Stomach smooth muscle (tissue), 2 donors: ENCODE data around the gene BICD1.
A peak's percentile ranks its signal among the peaks of the same experiment; 100 is the strongest.
"Not testable (repeated sequence)": the region's sequence is repeated elsewhere in the genome, so short reads cannot be mapped to it uniquely, and the experiment has no call there.

Experiments used
- H3K27ac ChIP-seq: one replicate; pipeline ENCODE4 v1.7.0; 2013; ENCODE audit warnings: mild to moderate bottlenecking, low read length, inconsistent platforms
- H3K27me3 ChIP-seq, 2 donors: one replicate each; pipeline ENCODE4 v1.7.0; 2013; ENCODE audit warnings: low read length in 2 of 2; ENCODE audit not compliant: insufficient read depth in 2 of 2, control insufficient read depth in 1 of 2
- H3K36me3 ChIP-seq, 2 donors: one replicate each; pipeline ENCODE4 v1.7.0; 2013; ENCODE audit warnings: low read length in 2 of 2; ENCODE audit not compliant: control insufficient read depth in 2 of 2, insufficient read depth in 2 of 2
- H3K4me1 ChIP-seq: one replicate; pipeline ENCODE4 v1.7.0; 2013; ENCODE audit warnings: low read length; ENCODE audit not compliant: control insufficient read depth, insufficient read depth
- H3K4me3 ChIP-seq, 2 donors: one replicate each; pipeline ENCODE4 v1.7.0; 2013; ENCODE audit warnings: low read length in 2 of 2
- H3K9ac ChIP-seq, 2 donors: one replicate each; pipeline ENCODE4 v1.7.0; 2013; ENCODE audit warnings: low read length in 2 of 2, mild to moderate bottlenecking in 1 of 2
- H3K9me3 ChIP-seq, 2 donors: one replicate each; pipeline ENCODE4 v1.7.0; 2013; ENCODE audit warnings: low read length in 2 of 2; ENCODE audit not compliant: control insufficient read depth in 2 of 2
- donor health status: healthy.
- donor health status: Pancreatic carcinoma.

BICD1 gene

DNA sequence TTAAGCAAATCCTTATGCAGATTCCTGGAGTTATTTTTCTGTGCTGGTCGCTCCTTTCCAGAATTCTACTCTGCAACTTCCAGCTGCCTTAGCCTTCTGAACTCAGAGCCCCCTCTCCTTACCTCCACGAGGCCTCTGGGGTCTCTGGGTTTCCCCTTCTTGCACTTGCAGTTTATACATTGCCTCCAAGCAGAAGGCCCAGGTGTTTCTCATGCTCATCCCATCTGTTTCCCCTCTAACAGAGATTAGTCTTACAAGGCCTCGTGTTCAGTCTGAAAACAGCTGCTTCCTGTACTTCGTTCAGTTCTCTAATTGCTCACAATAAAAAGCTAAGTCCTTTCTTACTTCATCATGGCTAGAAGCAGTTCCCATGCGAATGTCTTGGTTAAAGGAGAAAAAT is 158.3 kb downstream of the BICD1 start:
- no peak overlapping the region for H3K4me3 ChIP-seq
- no peaks in the 10 kb centered on the region for H3K4me1 ChIP-seq
- no peaks in the 10 kb centered on the region for H3K36me3 ChIP-seq
- H3K27ac ChIP-seq: no peak overlapping the region
- H3K9me3 ChIP-seq: no peaks in the 10 kb centered on the region
- H3K9ac ChIP-seq: no peak overlapping the region
- H3K27me3 ChIP-seq: no peaks in the 10 kb centered on the region

DNA sequence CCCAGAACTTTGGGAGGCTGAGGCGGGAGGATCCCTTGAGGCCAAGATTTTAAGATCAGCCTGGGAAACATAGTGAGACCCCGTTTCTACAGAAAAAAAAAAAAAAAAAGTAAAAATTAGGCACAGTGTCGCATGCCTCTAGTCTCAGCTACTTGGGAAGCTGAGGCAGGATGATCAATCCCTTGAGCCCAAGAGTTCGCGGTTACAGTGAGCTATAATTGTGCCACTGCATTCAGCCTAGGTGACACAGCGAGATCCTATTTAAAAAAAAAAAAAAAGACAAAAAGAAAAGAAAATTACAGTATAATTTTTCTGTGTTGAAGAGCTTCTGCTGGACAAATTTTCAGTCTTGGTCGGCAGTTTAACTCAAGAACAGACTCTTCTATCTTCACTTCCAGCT is 158.8 kb downstream of the BICD1 start:
- Histone ChIP-seq H3K36me3 (no peaks in the 10 kb centered on the region), H3K9ac (no peak overlapping the region), H3K4me3 (no peak overlapping the region), H3K27ac (no peak overlapping the region), H3K9me3 (no peaks in the 10 kb centered on the region), H3K4me1 (no peaks in the 10 kb centered on the region), H3K27me3 (no peaks in the 10 kb centered on the region)

DNA sequence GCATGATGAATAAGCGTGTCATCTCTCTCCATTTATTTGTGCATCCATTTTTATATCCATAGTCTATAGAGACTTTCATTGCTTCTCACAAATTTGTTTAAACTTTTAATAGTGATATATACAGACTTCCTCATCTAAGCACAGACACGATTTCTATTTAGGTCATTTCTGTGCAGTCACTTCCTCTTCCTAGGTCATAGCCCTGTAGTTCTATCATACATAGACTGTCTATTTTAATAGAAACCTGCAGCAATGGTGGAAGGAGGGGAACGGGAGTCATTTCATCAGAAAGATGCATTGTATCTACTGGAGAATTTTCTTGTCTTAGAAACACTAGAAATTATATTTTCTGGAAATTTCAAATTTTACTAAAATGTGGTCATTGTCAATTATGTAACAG is 159.3 kb downstream of the BICD1 start:
- Histone ChIP-seq H3K9ac (no peak overlapping the region), H3K4me1 (peaks cover under 1% of the 10 kb centered on the region), H3K27me3 (no peaks in the 10 kb centered on the region), H3K4me3 (no peak overlapping the region), H3K9me3 (no peaks in the 10 kb centered on the region), H3K36me3 (no peaks in the 10 kb centered on the region), H3K27ac (no peak overlapping the region)

DNA sequence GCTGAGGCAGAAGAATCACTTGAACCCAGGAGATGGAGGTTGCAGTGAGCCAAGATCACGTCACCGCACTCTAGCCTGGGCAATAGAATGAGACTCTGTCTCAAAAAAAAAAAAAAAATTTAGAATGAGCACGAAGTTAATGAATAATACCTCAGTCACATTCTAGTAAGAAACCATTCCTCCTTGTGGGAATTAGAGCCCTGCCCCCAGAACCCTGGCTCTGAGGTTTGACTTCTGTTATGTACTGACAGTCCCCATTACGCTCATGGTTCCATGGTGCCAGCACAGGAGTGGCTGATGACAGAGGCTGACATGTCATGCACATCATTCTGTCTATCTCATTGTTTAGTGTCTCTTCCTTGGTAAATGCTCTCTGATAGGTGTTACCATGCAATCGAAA is 160.1 kb downstream of the BICD1 start:
- Histone ChIP-seq H3K27ac (no peak overlapping the region), H3K36me3 (no peaks in the 10 kb centered on the region), H3K27me3 (no peaks in the 10 kb centered on the region), H3K9me3 (no peaks in the 10 kb centered on the region), H3K9ac (no peak overlapping the region), H3K4me3 (no peak overlapping the region), H3K4me1 (peaks cover 8% of the 10 kb centered on the region)

DNA sequence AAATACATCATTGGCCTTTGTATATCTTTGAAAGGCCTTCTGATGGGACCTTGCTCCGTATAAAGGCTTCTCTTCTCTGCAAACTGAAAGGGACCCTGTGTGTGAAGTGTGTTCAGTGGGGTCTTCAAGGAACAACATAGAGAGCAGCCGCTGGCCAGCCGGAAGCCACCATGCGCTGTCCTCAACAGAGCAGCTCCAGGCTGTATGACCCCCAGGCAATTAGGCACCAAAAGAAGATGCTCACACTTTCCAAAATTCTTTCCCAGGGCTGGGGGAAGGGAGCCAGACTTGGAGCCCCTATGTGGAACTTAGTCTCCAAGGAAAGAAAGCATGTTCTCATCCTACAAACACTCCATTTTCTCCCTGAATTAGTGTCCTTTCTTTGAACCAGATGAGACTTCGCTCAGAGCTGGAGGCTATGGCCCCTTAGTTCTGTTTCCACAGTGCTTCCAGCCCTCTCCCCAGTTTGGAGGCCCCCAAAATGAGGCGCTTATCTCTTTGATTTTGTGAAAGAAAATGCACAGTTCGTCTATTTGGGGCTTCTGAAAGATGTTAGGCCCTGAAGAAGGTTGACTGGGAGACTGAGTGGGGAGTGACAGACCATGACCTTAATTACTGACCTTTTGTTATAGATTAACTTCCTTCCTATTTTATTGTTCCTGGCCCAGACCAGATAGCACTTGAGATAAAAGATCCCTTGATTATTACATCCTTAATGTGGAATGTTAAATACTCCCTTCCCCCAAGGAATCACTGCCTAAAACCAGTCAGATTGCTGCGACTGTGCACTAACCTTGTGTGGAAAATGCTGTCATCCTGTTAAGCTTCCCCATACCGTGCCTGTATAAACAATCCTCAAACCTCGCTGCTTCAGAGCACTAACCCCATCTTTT is 164.4 kb downstream of the BICD1 start:
- H3K27me3 ChIP-seq: no peaks in the 10 kb centered on the region
- peak overlapping the region; percentile 13 for H3K9ac ChIP-seq
- H3K4me1 ChIP-seq: peaks cover 10% of the 10 kb centered on the region
- H3K27ac ChIP-seq: no peak overlapping the region
- no peaks in the 10 kb centered on the region for H3K36me3 ChIP-seq
- no peaks in the 10 kb centered on the region for H3K9me3 ChIP-seq
- peak overlapping the region in 1 of 2 donors; percentile 22 for H3K4me3 ChIP-seq

DNA sequence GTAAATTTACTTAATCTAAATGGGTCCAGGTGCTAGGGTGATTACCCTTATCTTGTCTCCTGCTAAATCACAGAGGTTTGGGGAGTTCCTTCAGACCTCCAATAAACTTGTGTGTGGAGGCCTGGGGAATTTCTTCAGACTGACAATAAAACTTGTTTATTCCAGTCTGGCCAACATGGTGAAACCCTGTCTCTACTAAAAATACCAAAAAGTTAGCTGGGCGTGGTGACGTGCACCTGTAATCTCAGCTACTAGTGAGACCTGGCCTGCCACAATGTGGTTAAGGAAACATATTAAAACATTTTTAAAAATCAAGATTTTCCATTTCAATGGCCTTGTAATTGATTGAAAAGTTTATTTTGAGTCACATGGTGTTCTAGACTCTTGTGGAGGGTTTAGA is 165.8 kb downstream of the BICD1 start:
- H3K4me3 ChIP-seq: no peak overlapping the region
- H3K36me3 ChIP-seq: no peaks in the 10 kb centered on the region
- H3K4me1 ChIP-seq: peaks cover 10% of the 10 kb centered on the region
- no peak overlapping the region for H3K9ac ChIP-seq
- H3K27ac ChIP-seq: no peak overlapping the region
- no peaks in the 10 kb centered on the region for H3K27me3 ChIP-seq
- no peaks in the 10 kb centered on the region for H3K9me3 ChIP-seq

DNA sequence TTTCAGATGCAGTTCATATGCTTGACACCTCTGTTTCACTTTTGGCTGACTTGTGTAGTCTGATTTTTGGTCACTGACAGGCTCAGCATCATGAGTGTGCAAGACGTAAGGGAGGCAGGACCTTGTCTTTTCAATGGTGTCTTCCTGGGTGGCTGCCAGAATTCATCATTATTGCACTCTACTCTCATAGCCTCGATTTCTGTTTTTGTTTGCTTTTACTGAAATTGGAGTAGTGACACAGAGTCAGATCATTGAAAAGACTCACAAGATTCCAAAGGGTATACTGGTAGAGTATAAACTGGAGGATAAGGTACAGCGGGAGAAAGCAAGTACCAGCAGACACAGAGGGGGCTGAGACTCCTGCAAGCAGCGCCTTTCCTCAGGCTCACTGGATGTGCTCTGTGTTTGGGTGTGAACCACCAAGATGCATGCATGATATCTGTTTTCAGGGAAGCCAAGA is 166.4 kb downstream of the BICD1 start:
- no peak overlapping the region for H3K27ac ChIP-seq

DNA sequence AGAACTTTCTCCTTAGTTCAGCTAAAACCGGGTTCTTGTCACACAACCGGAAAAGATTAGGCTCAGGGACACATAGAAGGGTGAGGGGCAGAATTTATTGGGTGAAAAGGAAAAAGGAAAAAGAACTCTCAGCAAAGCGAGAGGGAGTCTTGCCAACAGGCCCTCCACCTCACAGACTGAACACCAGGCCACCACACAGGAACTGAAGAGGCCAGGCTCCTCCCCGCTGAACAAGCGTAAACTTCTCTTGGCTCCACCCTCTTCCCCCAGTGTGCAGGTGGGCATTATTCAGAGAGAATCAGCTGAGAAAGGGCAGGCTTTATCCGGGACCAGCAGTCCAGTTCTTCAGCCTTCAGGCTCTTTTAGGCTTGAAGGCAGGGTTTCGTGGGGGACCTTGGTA is 167.1 kb downstream of the BICD1 start:
- Histone ChIP-seq H3K27ac (no peak overlapping the region), H3K4me3 (no peak overlapping the region), H3K4me1 (peaks cover 10% of the 10 kb centered on the region), H3K9me3 (no peaks in the 10 kb centered on the region), H3K36me3 (no peaks in the 10 kb centered on the region), H3K9ac (no peak overlapping the region), H3K27me3 (no peaks in the 10 kb centered on the region)

More for the DNA sequence above, 166.4 kb downstream of the BICD1 start:
- H3K9ac ChIP-seq: no peak overlapping the region
- no peak overlapping the region for H3K4me3 ChIP-seq
- no peaks in the 10 kb centered on the region for H3K9me3 ChIP-seq
- peaks cover 10% of the 10 kb centered on the region for H3K4me1 ChIP-seq
- H3K36me3 ChIP-seq: no peaks in the 10 kb centered on the region
- no peaks in the 10 kb centered on the region for H3K27me3 ChIP-seq

DNA sequence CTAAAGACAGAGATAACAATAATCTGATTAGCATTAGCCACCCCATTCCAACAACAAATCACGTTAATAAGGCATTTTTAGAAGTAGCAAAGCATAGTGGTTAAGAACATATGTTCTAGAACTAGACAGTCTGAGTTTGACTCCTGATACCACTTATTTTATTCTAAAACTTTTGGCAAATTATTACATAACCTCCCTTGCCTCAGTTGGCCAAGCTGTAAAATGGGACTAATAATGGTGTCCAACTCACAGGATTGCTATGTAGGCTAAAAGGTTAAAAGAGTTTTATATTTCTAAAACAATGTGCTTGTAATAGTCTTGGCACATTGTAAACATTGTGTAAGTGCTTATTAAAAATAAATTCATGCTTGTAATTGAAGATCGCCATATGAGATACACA is 168.0 kb downstream of the BICD1 start:
- peaks cover 10% of the 10 kb centered on the region for H3K4me1 ChIP-seq
- no peaks in the 10 kb centered on the region for H3K27me3 ChIP-seq
- H3K9me3 ChIP-seq: no peaks in the 10 kb centered on the region
- H3K4me3 ChIP-seq: no peak overlapping the region
- H3K27ac ChIP-seq: no peak overlapping the region
- no peaks in the 10 kb centered on the region for H3K36me3 ChIP-seq
- no peak overlapping the region for H3K9ac ChIP-seq

DNA sequence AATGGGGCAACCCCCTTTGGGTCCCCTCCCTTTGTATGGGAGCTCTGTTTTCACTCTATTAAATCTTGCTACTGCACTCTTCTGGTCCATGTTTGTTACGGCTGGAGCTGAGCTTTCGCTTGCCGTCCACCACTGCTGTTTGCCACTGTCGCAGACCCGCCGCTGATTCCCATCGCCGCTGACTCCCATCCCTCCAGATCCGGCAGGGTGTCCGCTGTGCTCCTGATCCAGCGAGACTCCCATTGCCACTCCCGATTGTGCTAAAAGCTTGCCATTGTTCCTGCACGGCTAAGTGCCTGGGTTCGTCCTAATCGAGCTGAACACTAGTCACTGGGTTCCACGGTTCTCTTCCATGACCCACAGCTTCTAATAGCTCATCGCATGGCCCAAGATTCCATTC is 168.9 kb downstream of the BICD1 start:
- H3K36me3 ChIP-seq, H3K4me3 ChIP-seq, H3K9me3 ChIP-seq, H3K9ac ChIP-seq, H3K4me1 ChIP-seq, H3K27me3 ChIP-seq, H3K27ac ChIP-seq: not testable (repeated sequence)

DNA sequence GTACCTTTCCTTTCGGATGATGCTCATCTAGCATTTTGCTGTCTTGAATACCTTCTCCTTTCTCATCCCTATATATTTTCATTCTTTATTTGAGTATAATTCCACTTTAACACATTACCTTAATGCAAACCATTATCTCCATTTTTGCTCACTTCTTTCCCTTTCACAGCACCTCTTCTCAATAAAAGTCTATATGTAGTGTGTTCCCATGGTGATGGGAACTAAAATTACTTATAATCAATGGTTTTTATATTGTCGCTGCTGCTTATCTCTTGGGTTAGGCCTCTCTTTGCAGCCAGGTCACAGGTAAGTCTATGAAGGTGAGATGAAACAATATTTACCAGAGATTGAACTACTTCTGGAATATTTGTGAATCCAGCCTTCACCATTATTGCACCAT is 171.1 kb downstream of the BICD1 start:
- H3K27me3 ChIP-seq: no peaks in the 10 kb centered on the region
- H3K4me1 ChIP-seq: no peaks in the 10 kb centered on the region
- H3K4me3 ChIP-seq: no peak overlapping the region
- no peak overlapping the region for H3K9ac ChIP-seq
- no peaks in the 10 kb centered on the region for H3K9me3 ChIP-seq
- no peaks in the 10 kb centered on the region for H3K36me3 ChIP-seq
- H3K27ac ChIP-seq: no peak overlapping the region
